ENCODE data around the gene MUSK.

DNA sequence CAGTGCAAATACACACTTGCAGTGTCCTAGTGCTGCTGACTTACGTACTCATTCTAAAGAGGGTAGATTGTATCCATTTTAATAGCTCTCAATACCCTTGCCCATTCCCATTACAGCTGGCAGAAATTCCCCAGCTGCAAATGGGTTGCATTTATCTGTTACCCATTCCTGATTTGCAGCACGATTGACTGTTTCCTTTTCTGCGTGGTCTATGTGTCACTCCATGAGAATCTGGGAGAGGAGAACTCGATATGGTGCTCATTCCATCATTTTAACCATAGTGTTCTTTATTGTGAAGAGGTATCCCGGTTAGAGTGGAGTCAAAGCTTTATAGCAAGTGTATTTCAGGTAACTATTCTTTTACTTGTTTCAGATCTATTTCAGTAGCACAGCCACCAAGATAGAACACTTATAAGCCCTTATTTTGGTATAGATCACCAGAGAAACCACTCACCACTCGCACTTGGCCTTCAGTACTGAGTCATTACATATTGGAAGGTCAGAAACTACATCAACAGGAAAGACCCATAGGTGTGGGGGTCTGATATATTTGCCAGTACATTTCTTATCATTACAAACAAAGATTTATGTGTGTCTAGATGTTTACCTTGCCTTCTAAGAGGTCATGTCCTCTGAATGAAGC, 139.5 kb downstream of the MUSK start:
- no peak for TF ChIP-seq CEBPB (IDR thresholded peaks at IDR 0.05; ENCODE audit: low read depth, low read length)
- TF ChIP-seq, protein P1, sequence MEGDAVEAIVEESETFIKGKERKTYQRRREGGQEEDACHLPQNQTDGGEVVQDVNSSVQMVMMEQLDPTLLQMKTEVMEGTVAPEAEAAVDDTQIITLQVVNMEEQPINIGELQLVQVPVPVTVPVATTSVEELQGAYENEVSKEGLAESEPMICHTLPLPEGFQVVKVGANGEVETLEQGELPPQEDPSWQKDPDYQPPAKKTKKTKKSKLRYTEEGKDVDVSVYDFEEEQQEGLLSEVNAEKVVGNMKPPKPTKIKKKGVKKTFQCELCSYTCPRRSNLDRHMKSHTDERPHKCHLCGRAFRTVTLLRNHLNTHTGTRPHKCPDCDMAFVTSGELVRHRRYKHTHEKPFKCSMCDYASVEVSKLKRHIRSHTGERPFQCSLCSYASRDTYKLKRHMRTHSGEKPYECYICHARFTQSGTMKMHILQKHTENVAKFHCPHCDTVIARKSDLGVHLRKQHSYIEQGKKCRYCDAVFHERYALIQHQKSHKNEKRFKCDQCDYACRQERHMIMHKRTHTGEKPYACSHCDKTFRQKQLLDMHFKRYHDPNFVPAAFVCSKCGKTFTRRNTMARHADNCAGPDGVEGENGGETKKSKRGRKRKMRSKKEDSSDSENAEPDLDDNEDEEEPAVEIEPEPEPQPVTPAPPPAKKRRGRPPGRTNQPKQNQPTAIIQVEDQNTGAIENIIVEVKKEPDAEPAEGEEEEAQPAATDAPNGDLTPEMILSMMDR (conservative IDR thresholded peaks at IDR 0.05; ENCODE audit: low read depth, low read length): no peak
- TF ChIP-seq MAZ (IDR thresholded peaks at IDR 0.05; ENCODE audit: borderline replicate concordance, low read depth, low read length): no peak
- no peak for TF ChIP-seq POLR2A (IDR thresholded peaks at IDR 0.05; ENCODE audit: low read depth, low read length)
- no peak for TF ChIP-seq RAD21 (IDR thresholded peaks at IDR 0.05; ENCODE audit: low read length)
- TF ChIP-seq SMC3 (IDR thresholded peaks at IDR 0.05; ENCODE audit: low read depth, low read length): no peak

Measured in IMR-90 (cell line).